ENCODE results near the gene SMIM24.
"Not testable (repeated sequence)": the region's sequence is repeated elsewhere in the genome, so short reads cannot be mapped to it uniquely, and the experiment has no call there.

Gene SMIM24

GRCh38 chr19:3513229-3514140, 33.2 kb upstream of the SMIM24 start:
- DNase-seq = no peak

GRCh38 chr19:3512562-3513228, 32.4 kb upstream of the SMIM24 start:
- DNase-seq = no peak

GRCh38 chr19:3511506-3512251, 31.4 kb upstream of the SMIM24 start:
- DNase-seq = no peak

- DNase-seq = no peak
These were observed 30.4 kb upstream of the SMIM24 start for GRCh38 chr19:3510727-3511126.

- DNase-seq = no peak
These were observed 29.3 kb upstream of the SMIM24 start for GRCh38 chr19:3509566-3509989.

- no peak for DNase-seq
These were observed 28.6 kb upstream of the SMIM24 start for GRCh38 chr19:3508771-3509535.

- not testable (repeated sequence) for DNase-seq
These were observed 27.9 kb upstream of the SMIM24 start for GRCh38 chr19:3508121-3508661.

GRCh38 chr19:3507371-3508120, 27.2 kb upstream of the SMIM24 start:
- no peak for DNase-seq

GRCh38 chr19:3506384-3507340, 26.3 kb upstream of the SMIM24 start:
- DNase-seq = no peak

GRCh38 chr19:3505598-3506383, 25.5 kb upstream of the SMIM24 start, which contains the start of gene FZR1:
TSS of gene FZR1 (plus strand) at chr19:3506311. CDS start at chr19:3522990, 16,679 bp downstream.
- peak; percentile 100 for DNase-seq

GRCh38 chr19:3504735-3505134, 24.4 kb upstream of the SMIM24 start:
- DNase-seq = no peak

GRCh38 chr19:3503036-3503572, 22.8 kb upstream of the SMIM24 start:
- DNase-seq = no peak

- DNase-seq = no peak
These were observed 21.5 kb upstream of the SMIM24 start for GRCh38 chr19:3501780-3502179.

- peak; percentile 92 for DNase-seq
These were observed 20.2 kb upstream of the SMIM24 start, which contains the start of gene DOHH for GRCh38 chr19:3500429-3501101. TSS of gene DOHH (minus strand) at chr19:3500674. CDS start at chr19:3496814, 3,860 bp downstream.

- no peak for DNase-seq
These were observed 19.6 kb upstream of the SMIM24 start for GRCh38 chr19:3499738-3500428.

- no peak for DNase-seq
These were observed 17.6 kb upstream of the SMIM24 start for GRCh38 chr19:3497757-3498520.
